ENCODE measurements around the gene TMPRSS15. TPM values are rescaled to one million over a fixed set of nuclear protein-coding genes. Genes with fewer than 3 reads are reported as not detected.

Gene TMPRSS15
- total RNA-seq, 1 experiment from 2014 or later, result not detected

GRCh38 chr21:18274370-18274769 is 129.2 kb downstream of the TMPRSS15 start:
- TF ChIP-seq ZFX (IDR thresholded peaks at IDR 0.05), result no peak
- no peak for TF ChIP-seq EZH2phosphoT487 (IDR thresholded peaks at IDR 0.05; ENCODE audit: borderline replicate concordance)
- TF ChIP-seq SP1 (IDR thresholded peaks at IDR 0.05; ENCODE audit: low read depth), result no peak
- no peak for TF ChIP-seq POLR2AphosphoS5 (IDR thresholded peaks at IDR 0.05; ENCODE audit: low read depth, low read length)
- TF ChIP-seq RAD21 (IDR thresholded peaks at IDR 0.05; ENCODE audit: low read depth), result no peak
- TF ChIP-seq YY1 (IDR thresholded peaks at IDR 0.05; ENCODE audit: extremely low read depth, insufficient replicate concordance, low read depth, low read length), result no peak
- no peak for TF ChIP-seq ATF3 (IDR thresholded peaks at IDR 0.05)
- no peak for TF ChIP-seq MAX (IDR thresholded peaks at IDR 0.05)
- no peak for TF ChIP-seq POLR2A (IDR thresholded peaks at IDR 0.05; ENCODE audit: borderline replicate concordance, extremely low read depth, insufficient read depth, insufficient read length)
- no peak for TF ChIP-seq CEBPB (IDR thresholded peaks at IDR 0.05; ENCODE audit: low read depth)
- no peak for TF ChIP-seq SRF (IDR thresholded peaks at IDR 0.05; ENCODE audit: low read depth)
- ChIA-PET POLR2A (no interaction called here), RAD21 (ENCODE audit: low non-redundant PET in 1 of 2, low total read pairs in 2 of 2, uncharacterized antibody in 2 of 2, unreplicated experiment in 2 of 2) (no interaction called here), CTCF (no interaction called here)
- Histone ChIP-seq H2AFZ (ENCODE audit: low read depth, low read length, poor library complexity, severe bottlenecking) (no peak overlapping the region), H4K20me1 (ENCODE audit: insufficient read depth) (no peaks in the 10 kb centered on the region), H3K9me3 (ENCODE audit: control insufficient read depth in 1 of 2, insufficient read depth in 1 of 2, low read depth in 1 of 2, low read length in 2 of 2) (peaks cover 7 to 23% of the 10 kb centered on the region in 2 experiments; a peak in 2 of 4 replicates), H3K4me2 (ENCODE audit: low read length) (no peak overlapping the region), H3K9me2 (ENCODE audit: insufficient read depth) (no peaks in the 10 kb centered on the region), H3K79me2 (ENCODE audit: insufficient read depth, low read length) (no peaks in the 10 kb centered on the region), H3K4me3 (replicated peaks in 1 of 2; ENCODE audit: low read depth in 1 of 2, low read length in 2 of 2) (no peak overlapping the region), H3K27me3 (ENCODE audit: insufficient read depth, low read length) (no peaks in the 10 kb centered on the region), H3K9ac (ENCODE audit: low read length) (no peak overlapping the region), H3K27ac (ENCODE audit: low read depth, low read length) (no peak overlapping the region), H3K36me3 (ENCODE audit: control insufficient read depth in 1 of 2, insufficient read depth in 2 of 2, low read length in 2 of 2) (no peaks in the 10 kb centered on the region), H3K4me1 (ENCODE audit: control insufficient read depth in 1 of 2, insufficient read depth in 2 of 2, low read length in 2 of 2) (no peaks in the 10 kb centered on the region)
- intact Hi-C loops (cut with micrococcal nuclease), result no loop called here
- DNase-seq (ENCODE audit: low read depth, low spot score) (no peak), ATAC-seq (no peak)
- no TSS peak for BruUV-seq (replicated peaks)

GRCh38 chr21:18273400-18273799 is 130.2 kb downstream of the TMPRSS15 start:
- RAD21 ChIA-PET (ENCODE audit: low non-redundant PET in 1 of 2, low total read pairs in 2 of 2, uncharacterized antibody in 2 of 2, unreplicated experiment in 2 of 2), result no interaction called here
- H3K79me2 ChIP-seq (ENCODE audit: insufficient read depth, low read length), result no peaks in the 10 kb centered on the region
- H2AFZ ChIP-seq (ENCODE audit: low read depth, low read length, poor library complexity, severe bottlenecking), result no peak overlapping the region
- no peak overlapping the region for H3K9ac ChIP-seq (ENCODE audit: low read length)
- no peaks in the 10 kb centered on the region for H3K36me3 ChIP-seq (ENCODE audit: control insufficient read depth in 1 of 2, insufficient read depth in 2 of 2, low read length in 2 of 2)
- H3K9me3 ChIP-seq (ENCODE audit: control insufficient read depth in 1 of 2, insufficient read depth in 1 of 2, low read depth in 1 of 2, low read length in 2 of 2), result peaks cover 7 to 26% of the 10 kb centered on the region in 2 experiments; a peak in 2 of 4 replicates
- no peaks in the 10 kb centered on the region for H4K20me1 ChIP-seq (ENCODE audit: insufficient read depth)
- ATAC-seq (no peak), DNase-seq (ENCODE audit: low read depth, low spot score) (no peak)
- intact Hi-C loops (cut with micrococcal nuclease), result no loop called here
- POLR2A ChIA-PET, result no interaction called here
- H3K27ac ChIP-seq (ENCODE audit: low read depth, low read length), result no peak overlapping the region
- no peak for TF ChIP-seq YY1 (IDR thresholded peaks at IDR 0.05; ENCODE audit: extremely low read depth, insufficient replicate concordance, low read depth, low read length)
- TF ChIP-seq ATF3 (IDR thresholded peaks at IDR 0.05), result no peak
- TF ChIP-seq ZBTB33 (IDR thresholded peaks at IDR 0.05; ENCODE audit: extremely low read depth, insufficient replicate concordance, low read length), result no peak
- no peak for TF ChIP-seq MAX (IDR thresholded peaks at IDR 0.05)
- TF ChIP-seq CEBPB (IDR thresholded peaks at IDR 0.05; ENCODE audit: low read depth), result no peak
- TF ChIP-seq TCF7L2 (IDR thresholded peaks at IDR 0.05; ENCODE audit: borderline replicate concordance, extremely low read depth, insufficient read depth, insufficient read length), result no peak
- TF ChIP-seq POLR2A (IDR thresholded peaks at IDR 0.05; ENCODE audit: borderline replicate concordance, extremely low read depth, insufficient read depth, insufficient read length), result no peak
- TF ChIP-seq ZNF274 (IDR thresholded peaks at IDR 0.05; ENCODE audit: low read depth, low read length), result no peak
- no peak for TF ChIP-seq EZH2phosphoT487 (IDR thresholded peaks at IDR 0.05; ENCODE audit: borderline replicate concordance)
- TF ChIP-seq POLR2AphosphoS5 (IDR thresholded peaks at IDR 0.05; ENCODE audit: low read depth, low read length), result no peak
- TF ChIP-seq RAD21 (IDR thresholded peaks at IDR 0.05; ENCODE audit: low read depth), result no peak
- TF ChIP-seq JUND (IDR thresholded peaks at IDR 0.05), result no peak
- no peak for TF ChIP-seq SP1 (IDR thresholded peaks at IDR 0.05; ENCODE audit: low read depth)
- TF ChIP-seq ZFX (IDR thresholded peaks at IDR 0.05), result no peak
- no peak for TF ChIP-seq SRF (IDR thresholded peaks at IDR 0.05; ENCODE audit: low read depth)
- no peak for TF ChIP-seq ELF1 (IDR thresholded peaks at IDR 0.05; ENCODE audit: borderline replicate concordance, low read depth)
- CTCF ChIA-PET, result no interaction called here
- H3K9me2 ChIP-seq (ENCODE audit: insufficient read depth), result no peaks in the 10 kb centered on the region
- no peaks in the 10 kb centered on the region for H3K4me1 ChIP-seq (ENCODE audit: control insufficient read depth in 1 of 2, insufficient read depth in 2 of 2, low read length in 2 of 2)
- H3K4me3 ChIP-seq (replicated peaks in 1 of 2; ENCODE audit: low read depth in 1 of 2, low read length in 2 of 2), result no peak overlapping the region
- no peak overlapping the region for H3K4me2 ChIP-seq (ENCODE audit: low read length)
- no TSS peak for BruUV-seq (replicated peaks)
- no peaks in the 10 kb centered on the region for H3K27me3 ChIP-seq (ENCODE audit: insufficient read depth, low read length)

All from HCT116 (cell line).